NOMO-1 treated with dmso at 0.1 percent for 144 hours (cell line): ENCODE data around the gene MMS19.

Experiments
- DNase-seq: peaks from one replicate; lab custom pipeline; 2025; ENCODE audit not compliant: unreplicated experiment; lab: John Stamatoyannopoulos, UW

The MMS19 gene

DNA sequence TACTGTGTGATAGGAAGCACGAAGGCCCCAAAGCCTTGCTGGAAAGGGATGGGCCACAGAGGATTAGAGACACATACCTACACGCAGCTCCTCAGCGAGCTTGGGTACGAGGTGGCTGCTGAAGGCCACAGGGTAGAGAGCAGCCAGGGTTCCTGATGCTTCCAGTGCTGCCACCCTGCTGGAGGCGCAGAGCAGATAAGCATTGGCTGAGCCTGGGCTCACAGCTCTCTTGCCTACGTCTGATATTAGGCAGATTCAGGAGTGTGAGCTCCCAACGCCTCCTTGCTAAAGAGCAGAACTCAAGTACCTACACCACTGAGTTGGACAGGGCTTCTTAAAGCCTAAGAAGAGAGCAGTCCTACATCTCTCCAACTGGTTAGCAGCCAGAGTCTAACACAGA lies 32.2 kb downstream of the MMS19 start:
- DNase-seq = no peak

DNA sequence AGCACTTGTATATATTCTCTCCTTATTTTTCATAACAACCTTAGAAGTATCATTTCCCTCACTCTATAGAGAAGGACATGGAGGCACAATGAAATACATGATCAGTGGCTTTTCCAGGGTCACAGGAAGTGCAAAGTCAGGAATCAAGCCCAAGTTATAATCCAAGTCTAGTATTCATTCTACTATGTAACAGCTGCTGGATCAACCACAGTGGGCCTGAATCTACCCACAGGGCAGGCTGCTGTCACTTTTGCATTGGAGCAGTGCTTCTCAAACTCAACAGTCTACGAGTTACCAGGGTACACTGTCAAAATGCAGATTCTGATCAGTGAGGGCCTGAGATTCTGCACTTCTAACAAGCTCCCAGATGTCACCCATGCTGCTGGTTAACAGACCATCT lies 34.0 kb downstream of the MMS19 start:
- no peak for DNase-seq

- DNase-seq = no peak
These were observed 34.7 kb downstream of the MMS19 start for GRCh38 chr10:97463363-97464132.

DNA sequence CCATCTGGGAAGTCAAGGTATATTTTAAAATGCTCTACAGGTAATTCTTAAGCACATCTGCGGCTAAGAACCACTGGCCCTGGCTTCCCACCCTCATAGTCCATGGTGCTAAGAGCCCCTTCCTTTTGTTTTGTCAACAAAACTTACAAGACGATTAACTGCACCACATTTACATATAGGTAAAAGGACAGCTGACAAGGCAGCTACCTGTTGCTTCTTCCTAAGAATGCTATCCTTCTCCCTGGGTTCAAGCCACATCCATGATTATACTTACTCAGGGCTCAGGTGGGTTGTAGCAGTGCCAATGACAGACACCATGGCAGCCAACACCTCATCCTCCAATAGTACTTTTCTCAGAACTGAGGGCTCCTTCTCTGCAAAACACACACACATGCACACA lies 35.9 kb downstream of the MMS19 start:
- no peak for DNase-seq

GRCh38 chr10:97459933-97460332 lies 38.3 kb downstream of the MMS19 start:
- DNase-seq = no peak

- no peak for DNase-seq
These were observed 39.1 kb downstream of the MMS19 start for GRCh38 chr10:97459111-97459510.

GRCh38 chr10:97456686-97457065 lies 41.5 kb downstream of the MMS19 start:
- DNase-seq = no peak

DNA sequence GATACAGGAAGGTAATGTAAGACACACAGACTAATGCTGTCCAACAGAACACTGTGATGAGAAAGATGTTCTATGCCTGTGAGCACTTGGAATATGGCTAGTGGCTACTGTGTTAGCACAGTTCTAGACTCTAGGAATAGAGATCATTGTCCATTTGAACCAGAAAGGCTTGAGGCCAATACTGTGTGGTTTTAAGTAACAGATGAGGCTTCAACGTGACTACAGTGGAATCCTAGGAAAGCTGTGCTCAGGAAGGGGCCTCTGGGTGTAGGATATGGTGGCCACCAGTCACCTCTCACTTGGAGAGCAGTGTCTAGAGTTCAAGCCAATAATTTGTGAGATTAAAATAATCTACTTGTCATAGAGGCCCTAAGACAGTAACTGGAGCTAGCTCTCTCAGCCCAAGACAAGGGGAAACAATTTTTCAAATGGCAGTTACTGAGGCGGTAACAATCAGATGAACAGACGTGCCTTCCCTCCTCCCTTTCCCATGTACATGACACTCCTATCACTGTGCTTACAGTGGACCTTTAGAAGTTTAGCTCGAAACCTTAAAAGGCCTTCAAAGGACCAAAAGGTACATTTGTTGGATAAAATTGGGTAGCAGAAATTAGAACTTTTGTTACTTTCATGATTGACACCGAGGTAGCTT lies 42.1 kb downstream of the MMS19 start:
- DNase-seq = no peak

- no peak for DNase-seq
These were observed 43.7 kb downstream of the MMS19 start for GRCh38 chr10:97454330-97455036.

DNA sequence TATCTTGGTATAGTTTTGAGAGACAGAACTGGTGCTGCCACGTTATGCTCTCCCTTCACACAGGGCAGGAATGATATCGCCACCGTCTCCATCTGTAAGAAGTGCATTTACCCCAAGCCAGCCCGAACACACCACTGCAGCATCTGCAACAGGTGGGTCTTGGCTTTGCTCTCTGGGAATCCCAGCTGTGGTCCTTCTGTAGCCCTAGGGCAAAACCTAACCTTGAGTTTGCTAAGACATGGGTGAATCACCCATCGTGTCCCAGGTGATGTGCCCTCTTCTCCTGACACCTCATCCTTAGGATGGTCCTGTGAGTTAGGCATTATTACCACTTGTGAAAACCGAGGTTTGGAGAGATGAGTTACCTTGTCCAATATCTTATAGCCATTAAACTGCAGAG lies 45.9 kb downstream of the MMS19 start:
- DNase-seq = no peak

DNA sequence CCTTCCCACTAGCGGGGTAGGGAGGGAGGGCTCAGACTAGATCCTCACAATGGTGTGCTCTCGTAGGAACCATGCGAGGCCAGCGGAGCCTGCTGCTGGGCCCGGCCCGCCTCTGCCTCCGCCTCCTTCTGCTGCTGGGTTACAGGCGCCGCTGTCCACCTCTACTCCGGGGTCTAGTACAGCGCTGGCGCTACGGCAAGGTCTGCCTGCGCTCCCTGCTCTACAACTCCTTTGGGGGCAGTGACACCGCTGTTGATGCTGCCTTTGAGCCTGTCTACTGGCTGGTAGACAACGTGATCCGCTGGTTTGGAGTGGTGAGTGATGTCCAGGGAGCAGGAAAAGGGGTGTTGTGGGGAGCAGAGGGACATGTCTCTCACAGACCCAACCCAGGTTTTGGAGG lies 46.6 kb downstream of the MMS19 start:
- no peak for DNase-seq

DNA sequence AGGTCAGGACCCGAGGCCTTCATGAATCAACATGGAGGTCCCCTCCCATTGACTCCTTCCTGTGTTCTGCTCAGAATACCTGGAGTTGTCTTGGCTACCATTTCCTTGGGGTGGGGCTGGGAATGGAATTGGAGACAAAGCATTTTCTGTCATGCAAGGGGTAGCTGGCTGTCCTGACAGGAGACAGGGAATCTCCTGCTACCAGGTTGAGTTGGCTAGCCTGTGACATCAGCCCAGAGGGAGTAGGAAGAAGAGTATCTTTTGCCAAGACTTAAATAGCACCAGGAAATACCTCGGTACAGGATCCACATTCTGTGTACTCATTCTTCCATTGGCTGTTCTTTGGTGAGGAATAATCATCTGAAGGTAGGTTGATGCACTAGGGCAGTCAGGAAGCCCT lies 47.4 kb downstream of the MMS19 start:
- no peak for DNase-seq

GRCh38 chr10:97445722-97446639 lies 52.2 kb downstream of the MMS19 start, which contains the start of the genes EXOSC1 and ZDHHC16:
Gene EXOSC1, minus strand, starts transcription at chr10:97446006. Its CDS starts 21 bp downstream, at chr10:97445985.
Gene ZDHHC16, plus strand, starts transcription at chr10:97446175. Its CDS starts 5,501 bp downstream, at chr10:97451676.
- DNase-seq = peak; percentile 95

GRCh38 chr10:97445357-97445721 lies 52.9 kb downstream of the MMS19 start:
- DNase-seq = no peak

- no peak for DNase-seq
These were observed 54.0 kb downstream of the MMS19 start for GRCh38 chr10:97444212-97444611.

DNA sequence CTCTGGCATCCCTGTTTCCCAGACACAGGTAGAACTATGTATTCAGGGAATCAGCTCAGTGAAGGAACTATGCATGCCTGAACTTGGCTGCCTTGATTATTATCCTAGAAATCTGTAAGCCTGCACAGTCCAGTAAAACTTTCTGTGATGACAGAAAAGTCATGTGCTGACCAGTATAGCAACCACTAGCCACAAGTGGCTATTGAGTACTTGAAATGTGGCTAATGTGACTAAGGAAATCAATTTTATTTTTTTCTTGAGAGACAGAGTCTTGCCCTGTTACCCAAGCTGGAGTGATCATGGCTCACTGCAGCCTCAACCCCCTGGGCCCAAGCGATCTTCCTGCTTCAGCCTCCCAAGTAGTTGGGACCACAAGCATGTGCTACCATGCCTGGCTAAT lies 55.9 kb downstream of the MMS19 start:
- no peak for DNase-seq

DNA sequence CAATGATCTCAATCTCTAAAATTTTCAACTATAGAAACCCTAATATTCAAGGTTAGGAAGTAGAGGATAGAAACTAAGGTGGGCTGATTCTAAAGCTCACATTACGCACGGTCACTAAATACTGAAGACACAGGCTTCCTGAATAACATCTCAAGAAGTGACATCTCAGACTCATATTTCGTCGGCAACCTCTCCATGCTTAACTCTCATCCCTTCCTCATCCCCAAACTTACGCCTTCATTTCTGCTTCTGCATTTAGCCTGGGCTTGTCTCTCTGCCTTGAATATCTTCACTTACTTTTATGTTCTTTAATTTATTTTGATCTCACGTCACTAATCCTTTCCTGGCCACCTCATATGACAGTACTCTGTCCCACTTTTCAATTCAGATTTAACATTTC lies 63.0 kb downstream of the MMS19 start:
- no peak for DNase-seq

DNA sequence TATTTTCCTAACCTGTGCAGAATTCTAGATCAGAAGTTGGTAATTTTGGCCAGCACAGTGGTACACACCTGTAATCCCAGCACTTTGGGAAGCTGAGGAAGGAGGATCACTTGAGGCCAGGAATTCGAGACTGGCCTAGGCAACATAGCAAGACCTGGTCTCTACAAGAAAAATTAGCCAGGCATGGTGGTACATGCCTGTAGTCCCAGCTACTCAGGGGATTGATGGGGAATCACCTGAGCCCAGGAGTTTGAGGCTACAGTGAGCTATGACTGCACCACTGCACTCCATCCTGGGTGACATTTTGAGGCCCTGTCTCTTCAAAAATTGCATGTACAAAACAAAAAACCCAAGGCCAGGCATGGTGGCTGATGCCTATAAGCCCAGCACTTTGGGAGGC lies 63.7 kb downstream of the MMS19 start:
- DNase-seq = no peak

DNA sequence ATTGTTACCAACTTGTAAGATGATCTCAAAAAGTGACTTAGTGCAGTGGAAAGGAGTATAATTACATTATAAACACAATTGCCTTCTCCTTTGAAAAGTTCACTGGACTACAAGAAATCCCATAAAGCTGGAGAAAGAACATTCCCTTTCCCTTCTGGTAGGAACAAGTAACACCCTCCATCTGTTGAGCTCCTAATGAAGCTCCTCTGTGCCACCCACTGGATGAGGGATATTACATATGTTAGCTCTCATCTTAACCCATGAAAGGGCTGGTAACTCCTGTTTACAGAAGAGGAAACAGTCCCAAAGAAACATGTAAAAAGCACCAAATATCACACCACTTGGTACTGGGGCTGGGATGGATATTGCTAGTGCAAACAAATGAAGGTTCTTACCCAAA lies 64.2 kb downstream of the MMS19 start:
- no peak for DNase-seq

- no peak for DNase-seq
These were observed 69.6 kb downstream of the MMS19 start for GRCh38 chr10:97428572-97428981.

GRCh38 chr10:97427571-97428179 lies 70.5 kb downstream of the MMS19 start:
- no peak for DNase-seq
